ENCODE results near the gene SETD2.

DNA sequence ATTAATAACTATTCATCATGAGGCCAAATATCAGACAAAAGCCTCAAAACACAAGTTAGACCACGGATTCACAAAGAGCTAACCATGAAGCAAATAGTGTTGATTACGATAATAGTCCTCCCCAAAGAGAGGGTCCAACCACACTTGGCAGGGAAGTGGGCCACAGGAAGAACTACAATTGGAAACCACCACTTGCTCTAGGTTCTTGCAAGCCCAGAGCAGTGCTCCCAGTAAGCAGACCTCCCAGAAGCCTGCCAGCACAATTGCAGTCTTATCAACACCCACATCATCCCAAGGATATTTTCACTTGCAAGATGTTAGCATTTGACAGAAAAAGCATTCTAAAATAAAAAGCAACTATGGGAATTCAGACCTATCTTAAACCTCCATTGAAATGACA, 11.3 kb downstream of the SETD2 start:
- TF ChIP-seq, protein P1, sequence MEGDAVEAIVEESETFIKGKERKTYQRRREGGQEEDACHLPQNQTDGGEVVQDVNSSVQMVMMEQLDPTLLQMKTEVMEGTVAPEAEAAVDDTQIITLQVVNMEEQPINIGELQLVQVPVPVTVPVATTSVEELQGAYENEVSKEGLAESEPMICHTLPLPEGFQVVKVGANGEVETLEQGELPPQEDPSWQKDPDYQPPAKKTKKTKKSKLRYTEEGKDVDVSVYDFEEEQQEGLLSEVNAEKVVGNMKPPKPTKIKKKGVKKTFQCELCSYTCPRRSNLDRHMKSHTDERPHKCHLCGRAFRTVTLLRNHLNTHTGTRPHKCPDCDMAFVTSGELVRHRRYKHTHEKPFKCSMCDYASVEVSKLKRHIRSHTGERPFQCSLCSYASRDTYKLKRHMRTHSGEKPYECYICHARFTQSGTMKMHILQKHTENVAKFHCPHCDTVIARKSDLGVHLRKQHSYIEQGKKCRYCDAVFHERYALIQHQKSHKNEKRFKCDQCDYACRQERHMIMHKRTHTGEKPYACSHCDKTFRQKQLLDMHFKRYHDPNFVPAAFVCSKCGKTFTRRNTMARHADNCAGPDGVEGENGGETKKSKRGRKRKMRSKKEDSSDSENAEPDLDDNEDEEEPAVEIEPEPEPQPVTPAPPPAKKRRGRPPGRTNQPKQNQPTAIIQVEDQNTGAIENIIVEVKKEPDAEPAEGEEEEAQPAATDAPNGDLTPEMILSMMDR (IDR thresholded peaks at IDR 0.05 in 2 of 3, conservative IDR thresholded peaks at IDR 0.05 in 1 of 3; ENCODE audit: insufficient read depth in 2 of 3, low read depth in 1 of 3, low read length in 3 of 3), result no peak
- TF ChIP-seq MYC (IDR thresholded peaks at IDR 0.05; ENCODE audit: low read depth, low read length), result no peak
- TF ChIP-seq MYC (CRISPR knock-in tag; IDR thresholded peaks at IDR 0.05; ENCODE audit: borderline replicate concordance, low read depth), result no peak
- TF ChIP-seq, protein P2, sequence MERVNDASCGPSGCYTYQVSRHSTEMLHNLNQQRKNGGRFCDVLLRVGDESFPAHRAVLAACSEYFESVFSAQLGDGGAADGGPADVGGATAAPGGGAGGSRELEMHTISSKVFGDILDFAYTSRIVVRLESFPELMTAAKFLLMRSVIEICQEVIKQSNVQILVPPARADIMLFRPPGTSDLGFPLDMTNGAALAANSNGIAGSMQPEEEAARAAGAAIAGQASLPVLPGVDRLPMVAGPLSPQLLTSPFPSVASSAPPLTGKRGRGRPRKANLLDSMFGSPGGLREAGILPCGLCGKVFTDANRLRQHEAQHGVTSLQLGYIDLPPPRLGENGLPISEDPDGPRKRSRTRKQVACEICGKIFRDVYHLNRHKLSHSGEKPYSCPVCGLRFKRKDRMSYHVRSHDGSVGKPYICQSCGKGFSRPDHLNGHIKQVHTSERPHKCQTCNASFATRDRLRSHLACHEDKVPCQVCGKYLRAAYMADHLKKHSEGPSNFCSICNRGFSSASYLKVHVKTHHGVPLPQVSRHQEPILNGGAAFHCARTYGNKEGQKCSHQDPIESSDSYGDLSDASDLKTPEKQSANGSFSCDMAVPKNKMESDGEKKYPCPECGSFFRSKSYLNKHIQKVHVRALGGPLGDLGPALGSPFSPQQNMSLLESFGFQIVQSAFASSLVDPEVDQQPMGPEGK (CRISPR knock-in tag; IDR thresholded peaks at IDR 0.05; ENCODE audit: borderline replicate concordance), result no peak
- TF ChIP-seq EP300 (IDR thresholded peaks at IDR 0.05; ENCODE audit: low read length), result no peak
- TF ChIP-seq, protein P3, sequence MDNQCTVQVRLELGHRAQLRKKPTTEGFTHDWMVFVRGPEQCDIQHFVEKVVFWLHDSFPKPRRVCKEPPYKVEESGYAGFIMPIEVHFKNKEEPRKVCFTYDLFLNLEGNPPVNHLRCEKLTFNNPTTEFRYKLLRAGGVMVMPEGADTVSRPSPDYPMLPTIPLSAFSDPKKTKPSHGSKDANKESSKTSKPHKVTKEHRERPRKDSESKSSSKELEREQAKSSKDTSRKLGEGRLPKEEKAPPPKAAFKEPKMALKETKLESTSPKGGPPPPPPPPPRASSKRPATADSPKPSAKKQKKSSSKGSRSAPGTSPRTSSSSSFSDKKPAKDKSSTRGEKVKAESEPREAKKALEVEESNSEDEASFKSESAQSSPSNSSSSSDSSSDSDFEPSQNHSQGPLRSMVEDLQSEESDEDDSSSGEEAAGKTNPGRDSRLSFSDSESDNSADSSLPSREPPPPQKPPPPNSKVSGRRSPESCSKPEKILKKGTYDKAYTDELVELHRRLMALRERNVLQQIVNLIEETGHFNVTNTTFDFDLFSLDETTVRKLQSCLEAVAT (IDR thresholded peaks at IDR 0.05), result no peak
